ENCODE results near the gene PEG3. TPM values are rescaled to one million over a fixed set of nuclear protein-coding genes. Genes with fewer than 3 reads are reported as not detected.
A peak's percentile ranks its signal among the peaks of the same experiment; 100 is the strongest.

The PEG3 gene
- total and polyA plus RNA-seq, 2 of the 13 experiments (the other 11 are each of a cell fraction or from before 2014, with no cell fraction given): 217 to 394 TPM

- TF ChIP-seq NFIB (CRISPR knock-in tag; IDR thresholded peaks at IDR 0.05; ENCODE audit: borderline replicate concordance) (no peak), ZNF792 (CRISPR knock-in tag; IDR thresholded peaks at IDR 0.05) (no peak), KAT8 (CRISPR knock-in tag; IDR thresholded peaks at IDR 0.05) (no peak), MEIS2 (CRISPR knock-in tag; IDR thresholded peaks at IDR 0.05) (0 out of 2 replicates have a peak, but pooled peaks have one; percentile 22), ZNF292 (CRISPR knock-in tag; IDR thresholded peaks at IDR 0.05; ENCODE audit: borderline replicate concordance, low read depth) (no peak), ZNF746 (CRISPR knock-in tag; IDR thresholded peaks at IDR 0.05) (no peak), ZMAT5 (CRISPR knock-in tag; IDR thresholded peaks at IDR 0.05; ENCODE audit: borderline replicate concordance, low read depth) (no peak), ZNF138 (CRISPR knock-in tag; IDR thresholded peaks at IDR 0.05; ENCODE audit: low read depth) (0 out of 2 replicates have a peak, but pooled peaks have one; percentile 14), ZHX1 (CRISPR knock-in tag; IDR thresholded peaks at IDR 0.05; ENCODE audit: low read depth) (0 out of 2 replicates have a peak, but pooled peaks have one; percentile 16)
These were observed 675 bp downstream of the PEG3 start (continued) for GRCh38 chr19:56839652-56840450.

Measured in HepG2 (cell line).